GM12878 (cell line): Measurements from ENCODE around the gene JAGN1. TPM values are rescaled to one million over a fixed set of nuclear protein-coding genes. Genes with fewer than 3 reads are reported as not detected.
"Not testable (repeated sequence)": the region's sequence is repeated elsewhere in the genome, so short reads cannot be mapped to it uniquely, and the experiment has no call there.

Source experiments
- ATAC-seq: fragments of 200-7000 bp; cut with Tn5 transposase; 3 replicates; pipeline ENCODE4 v1.9.1; 2020; ENCODE audit warnings: mild to moderate bottlenecking, moderate library complexity
- BruUV-seq: library from RNA; stranded (reverse); fragments of 400-500 nt; replicated peaks from 2 replicates; lab custom pipeline; 2021; lab: Mats Ljungman, UMichigan
- CTCF ChIA-PET: fragments of 300-600 bp; sonication (Branson Sonifier 250); formaldehyde crosslinking; extraction: SDS; loops from one replicate; lab custom pipeline; 2021; ENCODE audit warnings: inconsistent platforms; lab: Yijun Ruan, JAX
- POLR2A ChIA-PET: fragments of 350-600 bp; formaldehyde crosslinking; extraction: SDS; loops from one replicate; lab custom pipeline; 2021; ENCODE audit warnings: inconsistent platforms; lab: Charles Lee
- RAD21 ChIA-PET: fragments of 300-600 bp; sonication (Branson Sonifier 250); formaldehyde crosslinking; loops from one replicate; lab custom pipeline; 2023; ENCODE audit warnings: antibody characterized with exemption; ENCODE audit not compliant: unreplicated experiment; lab: Charles Lee
- SMC1A ChIA-PET: fragments of 300-600 bp; sonication (Branson Sonifier 250); formaldehyde crosslinking; loops from one replicate; lab custom pipeline; 2023; ENCODE audit not compliant: unreplicated experiment, uncharacterized antibody; lab: Charles Lee
- DNase-seq: peaks from one replicate; pipeline ENCODE4 v3.0.0-alpha.2; 2011; ENCODE audit warnings: low read depth, low spot score
- FAIRE-seq: peaks from 3 replicates; lab custom pipeline; 2011; peaks lifted over from hg19 to GRCh38; lab: Jason Lieb, UNC
- H2AFZ ChIP-seq: 2 replicates; pipeline ENCODE4 v1.6.0; 2011; ENCODE audit warnings: low read depth, low read length, control low read depth; ENCODE audit not compliant: control insufficient read depth
- H3K27ac ChIP-seq: 2 replicates; pipeline ENCODE4 v1.5.1; 2011; ENCODE audit warnings: control low read depth; ENCODE audit not compliant: control insufficient read depth, insufficient read depth
- H3K27me3 ChIP-seq, 2 experiments: replicated peaks in 1 of 2; 2 replicates each; pipeline versions ENCODE4 v1.6.0 to v1.6.1; 2011; ENCODE audit warnings: low read length in 1 of 2; ENCODE audit not compliant: control insufficient read depth in 2 of 2, insufficient read depth in 2 of 2
- H3K36me3 ChIP-seq, 2 experiments: 2 replicates each; pipeline ENCODE4 v1.5.1; 2011; ENCODE audit warnings: low read length in 1 of 2; ENCODE audit not compliant: control insufficient read depth in 2 of 2, insufficient read depth in 2 of 2
- H3K4me1 ChIP-seq: 2 replicates; pipeline ENCODE4 v1.6.1; 2011; ENCODE audit warnings: mild to moderate bottlenecking, low read length, moderate library complexity, mixed read lengths; ENCODE audit not compliant: control insufficient read depth, insufficient read depth
- H3K4me2 ChIP-seq: 2 replicates; pipeline ENCODE4 v1.6.0; 2011; ENCODE audit warnings: control low read depth; ENCODE audit not compliant: control insufficient read depth, insufficient read depth
- H3K4me3 ChIP-seq: fragments of 200-600 bp; sonication (generic); 2 replicates; pipeline ENCODE4 v1.5.1; 2016
- H3K79me2 ChIP-seq: 2 replicates; pipeline ENCODE4 v1.6.0; 2011; ENCODE audit warnings: low read length; ENCODE audit not compliant: control insufficient read depth, insufficient read depth
- H3K9ac ChIP-seq: 2 replicates; pipeline ENCODE4 v1.8.0; 2011; ENCODE audit warnings: low read length, control low read depth, mixed read lengths; ENCODE audit not compliant: control insufficient read depth, insufficient read depth
- H3K9me3 ChIP-seq: replicated peaks from 3 replicates; pipeline ENCODE4 v1.5.1; 2011; ENCODE audit warnings: mild to moderate bottlenecking, low read length; ENCODE audit not compliant: control insufficient read depth, insufficient read depth
- H4K20me1 ChIP-seq: 2 replicates; pipeline ENCODE4 v1.6.0; 2011; ENCODE audit not compliant: control insufficient read depth, insufficient read depth
- CTCF ChIP-seq, 3 experiments: IDR thresholded peaks in 2 of 3; conservative IDR thresholded peaks in 1 of 3; 2 replicates each; pipeline ENCODE4 v1.5.1; 2011; ENCODE audit warnings: low read depth in 3 of 3, low read length in 3 of 3, mild to moderate bottlenecking in 3 of 3, control low read depth in 2 of 3, moderate library complexity in 2 of 3, inconsistent platforms in 1 of 3, mixed read lengths in 1 of 3; ENCODE audit not compliant: control insufficient read depth in 2 of 3, insufficient read depth in 1 of 3; ENCODE audit errors: extremely low read depth in 1 of 3
- RAD21 ChIP-seq: IDR thresholded peaks from 2 replicates; pipeline ENCODE4 v1.6.1; 2011; ENCODE audit warnings: mild to moderate bottlenecking, low read depth, low read length, moderate library complexity; ENCODE audit not compliant: insufficient read depth
- WGBS: methylation state at CpG from one replicate; pipeline ENCODE4 v1.1.6; 2016; ENCODE audit warnings: low lambda C conversion rate; ENCODE audit not compliant: insufficient replicate concordance, insufficient coverage; ENCODE audit errors: missing lambda C conversion rate; 5-methylcytosine and 5-hydroxymethylcytosine counted together
- in situ Hi-C: fragments of 300-500 bp; cut with MboI; formaldehyde crosslinking; loops from 9 replicates; pipeline ENCODE4 v1.14.3; 2018; ENCODE audit warnings: mixed read lengths
- intact Hi-C: fragments of 100-400 bp; cut with micrococcal nuclease; formaldehyde crosslinking; loops from one replicate; pipeline ENCODE4 v1.14.2; 2022; ENCODE audit not compliant: unreplicated experiment
- polyA plus RNA-seq, 11 experiments: library from polyadenylated mRNA; depleted of rRNA in 4 of 11; unstranded in 6 of 11; stranded (reverse) in 5 of 11; fragments of >200 nt; fragmentation: Nextera tagmentation in 4 of 11; fragmentation: Illumina TruSeq in 1 of 11; extraction: Ambion mirVana in 4 of 11; extraction: Trizol in 1 of 11; gene quantifications; 1 replicate in 1 of 11; 2 replicates in 10 of 11; pipeline versions ENCODE4 v1.2.1 to v1.2.3, GENCODE V29; 2011 to 2016; ENCODE audit warnings: inconsistent platforms in 2 of 11, missing spikeins in 2 of 11, low read depth in 1 of 11
- total RNA-seq, 4 experiments: library from RNA; depleted of rRNA in 3 of 4; stranded (reverse); fragments of >200 nt in 3 of 4; fragmentation: Illumina TruSeq in 1 of 4; extraction: Trizol in 1 of 4; gene quantifications; 2 replicates each; pipeline versions ENCODE4 v1.2.1 to v1.2.3, GENCODE V29; 2013 to 2021

Gene JAGN1
- total and polyA plus RNA-seq, 10 of the 15 experiments (the other 5 are each of a cell fraction or from before 2014, with no cell fraction given) = 23.3 to 56.0 (median 35.4) TPM

DNA sequence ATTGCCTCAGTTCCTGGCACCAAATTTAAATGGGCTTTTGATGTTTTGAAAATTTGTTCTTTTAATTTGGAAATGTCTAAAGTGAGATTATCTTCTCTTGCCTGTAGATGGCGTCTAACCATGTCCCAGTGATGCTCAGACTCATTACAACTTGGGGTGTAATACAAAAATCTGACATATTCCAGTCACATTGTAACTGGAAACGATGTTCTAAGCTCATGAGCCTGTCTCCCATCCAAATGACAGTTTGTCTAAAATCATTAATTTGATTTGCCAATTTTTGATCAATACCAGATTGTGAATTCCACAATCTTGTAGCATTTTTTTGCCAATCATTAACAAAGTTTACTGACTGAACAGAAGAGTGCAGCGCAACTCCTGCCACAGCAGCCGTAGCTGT, 41.5 kb upstream of the JAGN1 start:
- peak; percentile 49 for FAIRE-seq
- in situ Hi-C loops, H3K36me3 ChIP-seq, DNase-seq, H3K4me2 ChIP-seq, H3K9me3 ChIP-seq, H2AFZ ChIP-seq, H4K20me1 ChIP-seq, H3K27me3 ChIP-seq, H3K4me3 ChIP-seq, H3K4me1 ChIP-seq, H3K79me2 ChIP-seq, H3K27ac ChIP-seq, POLR2A ChIA-PET, ATAC-seq, BruUV-seq, H3K9ac ChIP-seq, intact Hi-C loops: not testable (repeated sequence)
- 41% methylated on average over 4 of the region's 4 CpGs for WGBS
- ChIA-PET SMC1A (interaction anchor here (1.1 to 1.9 kb wide), 3 partner anchors 31 to 84 kb away, joined by 3 to 9 read pairs (median 4); partner anchors contain the start of gene CIDEC), CTCF (interaction anchor here (1.0 to 1.5 kb wide), 7 partner anchors 30 to 375 kb away, joined by 3 to 10 read pairs (median 4); partner anchors contain the start of gene JAGN1), RAD21 (interaction anchor here (1.3 kb wide), 1 partner anchor 82 kb away, joined by 3 read pairs; no protein-coding TSS in a partner anchor)
- TF ChIP-seq RAD21 (peak; percentile 51), CTCF (IDR thresholded peaks at IDR 0.05 in 2 of 3, conservative IDR thresholded peaks at IDR 0.05 in 1 of 3; ENCODE audit: control insufficient read depth in 2 of 3, extremely low read depth in 1 of 3, insufficient read depth in 1 of 3, low read depth in 3 of 3, low read length in 3 of 3) (peak; percentile 34 to 41 (median 35); a peak in 4 of 6 replicates)

DNA sequence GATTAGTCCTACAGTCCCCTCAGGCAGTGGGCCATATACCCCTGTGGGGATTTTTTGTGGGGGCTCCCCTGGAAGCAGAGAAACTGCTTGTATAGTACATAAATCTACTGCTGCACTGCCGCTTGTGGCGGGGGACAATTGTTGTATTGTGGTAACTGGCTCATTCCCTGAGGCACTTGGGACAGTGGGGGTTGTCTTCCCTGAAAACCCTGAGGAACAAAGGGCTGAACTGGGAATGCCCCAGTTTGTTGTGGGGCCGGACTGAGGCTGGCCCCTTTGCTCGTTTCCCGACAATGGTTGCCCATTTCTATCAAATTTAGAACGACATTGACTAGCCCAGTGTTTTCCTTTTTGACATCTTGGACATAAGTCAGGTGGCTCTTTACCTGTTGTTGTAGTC, 39.0 kb upstream of the JAGN1 start:
- H3K4me3 ChIP-seq, H3K9me3 ChIP-seq, H3K9ac ChIP-seq, H3K79me2 ChIP-seq, DNase-seq, H4K20me1 ChIP-seq, H3K27ac ChIP-seq, POLR2A ChIA-PET, FAIRE-seq, ATAC-seq, intact Hi-C loops, H3K4me2 ChIP-seq, SMC1A ChIA-PET, H3K4me1 ChIP-seq, H3K36me3 ChIP-seq, BruUV-seq, RAD21 ChIA-PET, H3K27me3 ChIP-seq, H2AFZ ChIP-seq, in situ Hi-C loops: not testable (repeated sequence)
- CTCF ChIA-PET = interaction anchor here (0.7 to 1.6 kb wide), 2 partner anchors 42 to 63 kb away, joined by 3 read pairs; no protein-coding TSS in a partner anchor
- 65% methylated on average over 6 of the region's 6 CpGs for WGBS

DNA sequence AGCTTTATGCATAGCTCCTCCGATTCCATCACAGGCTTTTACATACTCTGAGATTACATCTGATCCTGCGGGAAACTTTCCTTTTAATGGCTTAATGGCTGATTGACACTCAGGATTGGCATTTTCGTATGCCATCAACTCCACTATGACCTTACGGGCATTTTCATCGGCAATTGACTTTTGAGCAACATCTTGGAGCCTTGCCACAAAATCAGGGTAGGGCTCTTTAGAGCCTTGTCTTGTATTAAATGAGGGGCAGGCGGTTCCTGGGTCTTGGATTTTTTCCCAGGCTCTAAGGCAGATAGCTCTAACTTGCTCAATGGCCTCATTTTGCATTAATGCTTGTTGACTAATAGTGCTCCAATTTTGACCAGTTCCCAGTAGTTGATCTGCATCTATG, 38.5 kb upstream of the JAGN1 start:
- BruUV-seq, H3K79me2 ChIP-seq, H4K20me1 ChIP-seq, intact Hi-C loops, H3K27ac ChIP-seq, POLR2A ChIA-PET, H2AFZ ChIP-seq, H3K27me3 ChIP-seq, H3K4me1 ChIP-seq, H3K9me3 ChIP-seq, in situ Hi-C loops, H3K9ac ChIP-seq, FAIRE-seq, H3K36me3 ChIP-seq, RAD21 ChIA-PET, DNase-seq, H3K4me2 ChIP-seq, H3K4me3 ChIP-seq, ATAC-seq: not testable (repeated sequence)
- CTCF ChIA-PET = interaction anchor here (2.0 kb wide), 1 partner anchor 79 kb away, joined by 9 read pairs; no protein-coding TSS in a partner anchor
- SMC1A ChIA-PET = interaction anchor here (0.6 kb wide), 1 partner anchor 157 kb away, joined by 3 read pairs; no protein-coding TSS in a partner anchor
- WGBS = 39% methylated on average over 6 of the region's 6 CpGs
